IMR-90 (cell line): ENCODE data around the gene MPP1. TPM values are rescaled to one million over a fixed set of nuclear protein-coding genes. Genes with fewer than 3 reads are reported as not detected.
A peak's percentile ranks its signal among the peaks of the same experiment; 100 is the strongest.

Experiments used
- ATAC-seq: fragments of 200-7000 bp; cut with Tn5 transposase; 2 replicates; pipeline ENCODE4 v1.9.1; 2020; ENCODE audit warnings: low read depth, mild to moderate bottlenecking, moderate library complexity
- BruUV-seq: library from RNA; stranded (reverse); fragments of 400-500 nt; replicated peaks from 2 replicates; lab custom pipeline; 2021; lab: Mats Ljungman, UMichigan
- CTCF ChIA-PET: fragments of 300-600 bp; formaldehyde crosslinking; extraction: SDS; loops from one replicate; lab custom pipeline; 2021; ENCODE audit warnings: antibody characterized with exemption; lab: Yijun Ruan, JAX
- POLR2A ChIA-PET: fragments of 300-600 bp; sonication (Branson Sonifier 250); formaldehyde crosslinking; loops from one replicate; lab custom pipeline; 2022; ENCODE audit warnings: antibody characterized with exemption; ENCODE audit not compliant: unreplicated experiment; lab: Charles Lee
- DNase-seq: peaks from one replicate; pipeline ENCODE4 v3.0.0; 2013
- H2AFZ ChIP-seq: replicated peaks from 2 replicates; pipeline ENCODE3; 2013; ENCODE audit warnings: low read length, mild to moderate bottlenecking; ENCODE audit not compliant: poor library complexity
- H2AK5ac ChIP-seq: 2 replicates; pipeline ENCODE4 v1.6.1; 2013; ENCODE audit warnings: low read depth, low read length, inconsistent platforms
- H2AK9ac ChIP-seq: replicated peaks from 2 replicates; pipeline ENCODE3; 2013; ENCODE audit warnings: mild to moderate bottlenecking, low read depth, low read length, moderate library complexity; ENCODE audit not compliant: poor library complexity
- H2BK120ac ChIP-seq: 2 replicates; pipeline ENCODE4 v1.6.1; 2013; ENCODE audit warnings: low read depth, low read length, inconsistent platforms
- H2BK15ac ChIP-seq: 3 replicates; pipeline ENCODE4 v1.6.1; 2013; ENCODE audit warnings: low read depth, low read length, inconsistent platforms
- H2BK20ac ChIP-seq: 2 replicates; pipeline ENCODE4 v1.6.1; 2013; ENCODE audit warnings: low read depth, mild to moderate bottlenecking, inconsistent platforms, low read length, moderate library complexity
- H2BK5ac ChIP-seq: 2 replicates; pipeline ENCODE4 v1.6.1; 2013; ENCODE audit warnings: mild to moderate bottlenecking, low read depth, low read length, inconsistent platforms; ENCODE audit not compliant: poor library complexity, severe bottlenecking
- H3K14ac ChIP-seq: replicated peaks from 2 replicates; pipeline ENCODE4 v1.6.1; 2013; ENCODE audit warnings: low read depth, low read length, inconsistent platforms
- H3K18ac ChIP-seq: 2 replicates; pipeline ENCODE4 v1.6.1; 2013; ENCODE audit warnings: low read depth, low read length, control low read depth
- H3K23ac ChIP-seq: 2 replicates; pipeline ENCODE4 v1.6.1; 2013; ENCODE audit warnings: low read depth, low read length, inconsistent platforms
- H3K27ac ChIP-seq: 2 replicates; pipeline ENCODE4 v1.5.1; 2013; ENCODE audit warnings: mild to moderate bottlenecking, control low read depth, low read length; ENCODE audit not compliant: insufficient read depth
- H3K27me3 ChIP-seq: 2 replicates; pipeline ENCODE4 v1.6.1; 2013; ENCODE audit warnings: low read length; ENCODE audit not compliant: control insufficient read depth, insufficient read depth
- H3K36me3 ChIP-seq: 2 replicates; pipeline ENCODE4 v1.6.1; 2013; ENCODE audit warnings: low read length, mixed read lengths; ENCODE audit not compliant: control insufficient read depth, insufficient read depth
- H3K4ac ChIP-seq: 2 replicates; pipeline ENCODE4 v1.6.1; 2013; ENCODE audit warnings: low read depth, low read length, inconsistent platforms
- H3K4me1 ChIP-seq: 2 replicates; pipeline ENCODE4 v1.6.1; 2013; ENCODE audit warnings: low read length, mixed read lengths; ENCODE audit not compliant: control insufficient read depth, insufficient read depth
- H3K4me2 ChIP-seq: 2 replicates; pipeline ENCODE4 v1.6.1; 2013; ENCODE audit warnings: low read depth, mild to moderate bottlenecking, control low read depth, low read length, moderate library complexity
- H3K4me3 ChIP-seq: 2 replicates; pipeline ENCODE4 v1.5.1; 2013; ENCODE audit warnings: low read depth, mild to moderate bottlenecking, control low read depth, low read length, moderate library complexity; ENCODE audit not compliant: insufficient read depth
- H3K56ac ChIP-seq: 2 replicates; pipeline ENCODE4 v1.6.1; 2013; ENCODE audit warnings: low read length, inconsistent platforms; ENCODE audit not compliant: insufficient read depth; ENCODE audit errors: extremely low read depth
- H3K79me1 ChIP-seq, 2 experiments: 2 replicates each; pipeline ENCODE4 v1.6.1; 2013; ENCODE audit warnings: low read length in 2 of 2, inconsistent platforms in 1 of 2, low read depth in 1 of 2
- H3K9ac ChIP-seq: 2 replicates; pipeline ENCODE4 v1.6.1; 2013; ENCODE audit warnings: low read depth, low read length, control low read depth
- H3K9me1 ChIP-seq: 2 replicates; pipeline ENCODE4 v1.6.1; 2013; ENCODE audit warnings: low read length, inconsistent platforms; ENCODE audit not compliant: insufficient read depth
- H3K9me3 ChIP-seq: 2 replicates; pipeline ENCODE4 v1.6.1; 2013; ENCODE audit warnings: low read length; ENCODE audit not compliant: control insufficient read depth, insufficient read depth
- H4K20me1 ChIP-seq: 2 replicates; pipeline ENCODE4 v1.6.1; 2013; ENCODE audit warnings: low read length, inconsistent platforms; ENCODE audit not compliant: insufficient read depth
- H4K5ac ChIP-seq: 2 replicates; pipeline ENCODE4 v1.6.1; 2013; ENCODE audit warnings: mild to moderate bottlenecking, low read depth, low read length, control low read depth
- H4K8ac ChIP-seq, 2 experiments: 2 replicates each; pipeline ENCODE4 v1.6.1; 2013; ENCODE audit warnings: low read depth in 2 of 2, low read length in 2 of 2, control low read depth in 1 of 2, inconsistent platforms in 1 of 2
- H4K91ac ChIP-seq: 2 replicates; pipeline ENCODE4 v1.6.1; 2013; ENCODE audit warnings: low read depth, low read length, inconsistent platforms; ENCODE audit not compliant: insufficient read depth
- CEBPB ChIP-seq: IDR thresholded peaks from 2 replicates; pipeline ENCODE4 v1.6.1; 2012; ENCODE audit warnings: low read depth, low read length, improper control_type of control experiment
- ELK1 ChIP-seq: fragments of 150-350 bp; IDR thresholded peaks from 2 replicates; pipeline ENCODE4 v1.6.1; 2016; ENCODE audit warnings: low read depth, mild to moderate bottlenecking, low read length, moderate library complexity, borderline replicate concordance
- MAFK ChIP-seq: IDR thresholded peaks from 2 replicates; pipeline ENCODE4 v1.6.1; 2012; ENCODE audit warnings: low read depth, low read length, improper control_type of control experiment
- RAD21 ChIP-seq: IDR thresholded peaks from 2 replicates; pipeline ENCODE4 v1.6.1; 2012; ENCODE audit warnings: low read length, improper control_type of control experiment
- SMC3 ChIP-seq: fragments of 150-350 bp; IDR thresholded peaks from 2 replicates; pipeline ENCODE4 v1.6.1; 2016; ENCODE audit warnings: low read depth, mild to moderate bottlenecking, antibody characterized with exemption, low read length, moderate library complexity
- WGBS, 2 experiments: methylation state at CpG; one replicate each; pipeline versions ENCODE4 v1.1.5 to v1.1.7; 2013; ENCODE audit warnings: missing lambda C conversion rate in 2 of 2; ENCODE audit not compliant: insufficient read length in 1 of 2; ENCODE audit errors: extremely low coverage in 2 of 2; 5-methylcytosine and 5-hydroxymethylcytosine counted together
- dilution Hi-C: fragments of 300-500 bp; cut with HindIII; formaldehyde crosslinking; loops from one replicate; pipeline ENCODE4 v1.14.3; 2018; ENCODE audit warnings: low sequenced_read_pairs; ENCODE audit not compliant: unreplicated experiment
- in situ Hi-C: fragments of 300-500 bp; cut with MboI; formaldehyde crosslinking; loops from 3 replicates; pipeline ENCODE4 v1.14.3; 2019; ENCODE audit warnings: low sequenced_read_pairs, inconsistent platforms, mixed read lengths
- intact Hi-C: fragments of 100-400 bp; cut with micrococcal nuclease; formaldehyde crosslinking; loops from 2 replicates; pipeline ENCODE4 v1.10.0; 2022
- polyA plus RNA-seq, 3 experiments: library from polyadenylated mRNA; depleted of rRNA; stranded (reverse); fragments of >200 nt; gene quantifications; 2 replicates each; pipeline ENCODE4 v1.2.3, GENCODE V29; 2012; ENCODE audit warnings: low replicate concordance in 1 of 3
- total RNA-seq: library from RNA; depleted of rRNA; stranded (reverse); fragments of >200 nt; gene quantifications from 2 replicates; pipeline ENCODE4 v1.2.3, GENCODE V29; 2012

MPP1 gene
- total and polyA plus RNA-seq, 2 of the 4 experiments (the other 2 are of a cell fraction) = 35.2 to 43.0 TPM

- H3K9ac ChIP-seq = peak overlapping the region; percentile 48
- peak overlapping the region; percentile 51 for H3K4me2 ChIP-seq
- peak overlapping the region; percentile 87 for H4K91ac ChIP-seq
- H2BK15ac ChIP-seq = peak overlapping the region; percentile 43; the same call in 1 of the 3 replicates
- ATAC-seq (peak; percentile 66), DNase-seq (peak; percentile 91)
- peaks cover 9% of the 10 kb centered on the region; the same call in 1 of the 2 replicates for H3K9me1 ChIP-seq
- in situ Hi-C loops = loop anchor here (25.0 kb wide), 1 partner anchor 147 kb away; the partner anchor contains the start of gene CTAG1A
- TF ChIP-seq RAD21 (0 out of 2 replicates have a peak, but pooled peaks have one; percentile 7), ELK1 (no peak), MAFK (0 out of 2 replicates have a peak, but pooled peaks have one; percentile 10), CEBPB (peak; percentile 79), SMC3 (no peak)
- H2BK5ac ChIP-seq = peak overlapping the region; percentile 95
- CTCF ChIA-PET = interaction anchor here (1.1 to 1.6 kb wide), 2 partner anchors 10 to 21 kb away, joined by 3 read pairs; no protein-coding TSS in a partner anchor
- POLR2A ChIA-PET = no interaction called here
- H4K5ac ChIP-seq = peak overlapping the region; percentile 40; the same call in 1 of the 2 replicates
- peak overlapping the region; percentile 90 for H2AFZ ChIP-seq
- peak overlapping the region; percentile 94 for H2BK120ac ChIP-seq
- peak overlapping the region; percentile 82 for H2BK20ac ChIP-seq
- peak overlapping the region; percentile 31 for H2AK5ac ChIP-seq
- H3K18ac ChIP-seq = peak overlapping the region; percentile 52
- 11% methylated on average over 3 of the region's 8 CpGs; no CpG with 5 or more reads in 1 of the 2 experiments for WGBS, 2 experiments
- peak overlapping the region; percentile 76 for H3K27ac ChIP-seq
- H3K4me1 ChIP-seq = peaks cover 26% of the 10 kb centered on the region
- peak overlapping the region; percentile 30 for H2AK9ac ChIP-seq
- no peaks in the 10 kb centered on the region for H3K27me3 ChIP-seq
- H3K14ac ChIP-seq = peak overlapping the region; percentile 68
- H3K9me3 ChIP-seq = no peaks in the 10 kb centered on the region
- H3K4ac ChIP-seq = peak overlapping the region; percentile 88
- H3K23ac ChIP-seq = peak overlapping the region; percentile 72; the same call in 1 of the 2 replicates
- dilution Hi-C loops = no loop called here
- H4K8ac ChIP-seq = peak overlapping the region; percentile 26 to 81; a peak in 2 of 4 replicates
- peaks cover 0 to 3% of the 10 kb centered on the region in 2 experiments; a peak in 2 of 4 replicates for H3K79me1 ChIP-seq
- H3K36me3 ChIP-seq = no peaks in the 10 kb centered on the region
- peak overlapping the region; percentile 56; the same call in 1 of the 2 replicates for H3K56ac ChIP-seq
- H4K20me1 ChIP-seq = no peaks in the 10 kb centered on the region
- intact Hi-C loops = no loop called here
- no TSS peak for BruUV-seq
- H3K4me3 ChIP-seq = no peak overlapping the region
Observed at GRCh38 chrX:154734061-154734781, 71.1 kb downstream of the MPP1 start.
